ENCODE results near the gene CHI3L1.

CHI3L1 gene

DNA sequence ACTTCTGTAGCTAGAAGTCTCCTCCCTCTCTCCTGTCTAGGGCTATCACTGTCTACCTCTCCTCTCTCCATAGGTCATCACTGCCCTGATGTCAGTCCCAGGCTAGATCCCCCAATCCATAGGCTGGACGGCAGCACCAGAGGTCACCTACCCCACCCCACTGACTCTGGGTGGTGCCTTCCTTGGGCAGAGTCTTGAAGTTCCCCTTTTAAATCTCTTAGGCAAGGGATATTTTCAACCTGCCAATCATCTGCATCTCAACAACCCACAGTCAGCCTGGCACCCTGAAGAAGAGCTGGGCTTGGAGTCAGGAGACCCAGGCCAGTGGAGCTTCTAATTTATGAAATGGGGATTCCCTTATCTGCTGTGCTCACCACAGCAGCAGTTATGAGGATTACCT is 24.1 kb downstream of the CHI3L1 start:
- DNase-seq (ENCODE audit: extremely low read depth, low read depth): no peak
- TF ChIP-seq, protein P1, sequence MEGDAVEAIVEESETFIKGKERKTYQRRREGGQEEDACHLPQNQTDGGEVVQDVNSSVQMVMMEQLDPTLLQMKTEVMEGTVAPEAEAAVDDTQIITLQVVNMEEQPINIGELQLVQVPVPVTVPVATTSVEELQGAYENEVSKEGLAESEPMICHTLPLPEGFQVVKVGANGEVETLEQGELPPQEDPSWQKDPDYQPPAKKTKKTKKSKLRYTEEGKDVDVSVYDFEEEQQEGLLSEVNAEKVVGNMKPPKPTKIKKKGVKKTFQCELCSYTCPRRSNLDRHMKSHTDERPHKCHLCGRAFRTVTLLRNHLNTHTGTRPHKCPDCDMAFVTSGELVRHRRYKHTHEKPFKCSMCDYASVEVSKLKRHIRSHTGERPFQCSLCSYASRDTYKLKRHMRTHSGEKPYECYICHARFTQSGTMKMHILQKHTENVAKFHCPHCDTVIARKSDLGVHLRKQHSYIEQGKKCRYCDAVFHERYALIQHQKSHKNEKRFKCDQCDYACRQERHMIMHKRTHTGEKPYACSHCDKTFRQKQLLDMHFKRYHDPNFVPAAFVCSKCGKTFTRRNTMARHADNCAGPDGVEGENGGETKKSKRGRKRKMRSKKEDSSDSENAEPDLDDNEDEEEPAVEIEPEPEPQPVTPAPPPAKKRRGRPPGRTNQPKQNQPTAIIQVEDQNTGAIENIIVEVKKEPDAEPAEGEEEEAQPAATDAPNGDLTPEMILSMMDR (IDR thresholded peaks at IDR 0.05; ENCODE audit: low read depth, low read length): no peak

DNA sequence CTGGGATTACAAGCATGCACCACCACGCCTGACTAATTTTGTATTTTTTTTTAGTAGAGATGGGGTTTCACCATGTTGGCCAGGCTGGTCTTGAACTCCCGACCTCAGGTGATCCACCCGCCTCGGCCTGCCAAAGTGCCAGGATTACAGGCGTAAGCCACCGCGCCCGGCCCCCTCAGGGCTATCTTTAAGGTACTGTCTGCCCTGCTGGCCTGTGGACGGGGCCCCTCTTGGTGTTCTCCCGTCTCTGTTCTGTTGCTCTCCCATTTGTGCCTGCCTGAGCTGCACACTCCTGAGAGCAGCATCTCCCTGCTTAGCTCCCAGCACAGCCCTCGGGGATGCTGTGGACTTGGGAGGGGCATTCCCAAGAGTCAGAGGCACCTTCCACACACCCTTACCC is 24.8 kb downstream of the CHI3L1 start:
- TF ChIP-seq, protein P1 (IDR thresholded peaks at IDR 0.05; ENCODE audit: low read depth, low read length): no peak
- DNase-seq (ENCODE audit: extremely low read depth, low read depth): no peak

DNA sequence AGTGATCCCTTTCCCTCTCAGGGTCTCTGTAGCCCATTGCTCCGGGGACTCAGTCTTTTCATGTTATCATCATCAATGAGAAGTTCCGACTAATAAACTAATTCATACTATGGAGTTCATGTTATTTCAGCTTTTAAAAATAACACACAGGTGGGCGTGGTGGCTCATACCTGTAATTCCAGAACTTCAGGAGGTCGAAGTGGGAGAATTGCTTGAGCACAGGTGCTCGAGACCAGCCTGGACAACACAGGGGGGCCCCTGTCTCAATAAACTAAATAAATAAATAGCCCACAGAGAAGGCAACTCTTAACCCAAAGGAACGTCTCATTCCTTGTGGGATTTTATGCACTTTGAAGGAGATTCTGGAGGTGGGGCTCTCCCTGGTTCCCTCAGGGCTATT is 25.3 kb downstream of the CHI3L1 start:
- TF ChIP-seq, protein P1 (IDR thresholded peaks at IDR 0.05; ENCODE audit: low read depth, low read length): no peak
- no peak for DNase-seq (ENCODE audit: extremely low read depth, low read depth)

DNA sequence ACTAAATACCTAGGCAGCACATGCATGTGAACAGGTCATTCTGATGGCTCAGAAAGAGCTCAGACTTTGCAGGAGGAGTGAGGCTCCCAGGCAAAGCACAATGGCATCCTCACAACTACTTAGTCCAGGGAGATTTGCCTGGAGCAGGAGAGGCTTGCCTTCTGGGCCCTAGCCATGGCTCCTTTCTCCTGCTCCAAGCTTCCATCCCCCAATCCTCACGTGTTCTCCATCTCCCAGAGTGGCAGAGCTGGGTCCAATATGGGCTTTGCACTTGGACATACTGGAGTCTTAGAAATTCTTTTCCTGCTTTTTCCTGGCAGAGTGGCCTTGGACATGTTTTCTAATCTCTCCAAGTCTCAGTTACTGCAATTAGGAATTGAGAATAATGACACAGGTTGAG is 26.7 kb downstream of the CHI3L1 start:
- no peak for DNase-seq (ENCODE audit: extremely low read depth, low read depth)
- TF ChIP-seq, protein P1 (IDR thresholded peaks at IDR 0.05; ENCODE audit: low read depth, low read length): no peak

DNA sequence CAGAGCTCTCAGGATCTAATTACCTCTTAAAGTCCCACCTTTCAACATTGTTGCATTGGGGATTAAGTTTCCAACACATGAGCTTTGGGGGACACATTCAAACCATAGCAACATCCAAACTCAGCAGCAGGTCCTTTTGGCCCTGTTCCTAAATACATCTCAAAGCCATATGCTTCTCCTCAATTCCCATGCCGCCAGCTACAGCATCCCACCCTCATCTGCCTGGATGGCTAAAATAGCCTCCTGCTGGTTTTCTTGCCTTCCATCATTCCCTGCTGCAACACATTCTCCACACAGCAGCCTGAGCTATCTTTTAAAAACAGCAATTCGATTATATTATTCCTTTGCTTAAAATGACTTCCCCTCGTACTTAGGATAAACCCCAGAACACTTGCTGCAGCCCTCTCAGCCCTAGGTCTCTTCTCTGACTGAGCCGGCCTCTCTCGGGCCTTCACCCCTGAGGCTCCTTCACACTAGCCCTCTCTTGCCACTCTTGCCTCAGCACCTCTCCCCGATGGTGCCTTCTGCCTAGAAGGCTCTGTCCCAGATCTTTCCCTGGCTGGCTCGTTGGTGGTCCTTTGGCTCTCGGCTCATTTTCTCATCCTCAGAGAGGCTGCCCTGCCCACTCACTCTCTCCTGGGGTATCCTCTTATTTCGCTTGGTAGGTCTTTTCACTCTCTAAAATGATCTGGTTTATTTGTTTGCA is 27.4 kb downstream of the CHI3L1 start:
- DNase-seq (ENCODE audit: extremely low read depth, low read depth): no peak
- TF ChIP-seq, protein P1 (IDR thresholded peaks at IDR 0.05; ENCODE audit: low read depth, low read length): no peak

DNA sequence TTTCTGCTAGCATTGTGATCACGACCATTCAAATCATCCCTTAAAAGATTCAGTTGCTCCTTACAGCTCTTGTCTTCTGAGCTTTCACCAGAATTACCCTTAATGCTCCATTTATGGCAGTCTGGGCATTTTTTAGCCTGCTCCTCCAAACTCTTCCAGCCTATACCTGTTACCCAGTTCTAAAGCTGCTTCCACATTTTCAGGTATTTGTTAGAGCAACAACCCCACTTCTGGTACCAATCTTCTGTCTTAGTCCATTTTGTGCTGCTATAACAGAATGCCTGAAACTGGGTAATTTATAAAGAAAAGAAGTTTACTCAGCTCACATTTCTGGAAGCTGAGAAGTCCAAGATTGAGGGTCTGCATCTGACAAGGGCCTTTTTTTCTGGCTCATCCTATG is 28.1 kb downstream of the CHI3L1 start:
- TF ChIP-seq, protein P1 (IDR thresholded peaks at IDR 0.05; ENCODE audit: low read depth, low read length): no peak
- DNase-seq (ENCODE audit: extremely low read depth, low read depth): no peak

DNA sequence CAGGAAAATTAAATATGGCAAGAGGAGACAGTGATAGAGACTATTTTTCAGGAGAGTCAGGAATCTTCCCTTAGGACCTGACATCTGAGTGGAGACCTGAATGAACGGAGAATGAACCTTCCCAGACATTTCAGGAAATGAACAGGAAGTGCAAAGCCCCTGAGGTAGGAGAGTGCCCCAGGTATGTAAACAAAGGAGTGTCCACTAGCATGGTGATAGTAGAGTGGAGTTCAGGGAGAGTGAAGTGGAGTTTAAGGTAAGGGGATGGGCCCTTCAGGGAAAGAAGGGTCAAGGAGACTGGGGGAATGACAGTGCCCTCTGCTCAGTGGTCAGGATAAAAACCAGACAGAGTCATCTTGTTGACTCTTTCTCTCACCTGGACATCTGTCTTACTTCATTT is 30.2 kb downstream of the CHI3L1 start:
- DNase-seq (ENCODE audit: extremely low read depth, low read depth): no peak
- TF ChIP-seq, protein P1 (IDR thresholded peaks at IDR 0.05; ENCODE audit: low read depth, low read length): no peak
